ENCODE data around the gene PCDH20.

DNA sequence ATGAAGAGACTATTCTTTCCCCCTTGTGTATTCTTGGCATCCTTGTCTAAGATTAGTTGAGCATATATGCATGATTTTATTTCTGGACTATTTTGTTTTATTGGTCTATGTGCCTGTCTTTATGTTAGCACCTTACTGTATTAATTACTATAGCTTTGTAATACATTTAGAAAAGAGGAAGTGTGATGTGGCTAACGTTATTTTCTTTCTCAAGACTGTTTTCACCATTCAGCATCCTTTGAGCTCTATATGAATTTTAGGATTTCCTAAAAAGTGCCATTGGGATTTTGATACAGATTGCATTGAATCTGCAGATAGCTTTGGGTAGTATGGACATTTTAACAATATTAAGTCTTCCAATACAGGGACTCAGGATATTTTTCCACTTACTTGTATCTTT, 37.5 kb upstream of the PCDH20 start:
- TF ChIP-seq, protein P1, sequence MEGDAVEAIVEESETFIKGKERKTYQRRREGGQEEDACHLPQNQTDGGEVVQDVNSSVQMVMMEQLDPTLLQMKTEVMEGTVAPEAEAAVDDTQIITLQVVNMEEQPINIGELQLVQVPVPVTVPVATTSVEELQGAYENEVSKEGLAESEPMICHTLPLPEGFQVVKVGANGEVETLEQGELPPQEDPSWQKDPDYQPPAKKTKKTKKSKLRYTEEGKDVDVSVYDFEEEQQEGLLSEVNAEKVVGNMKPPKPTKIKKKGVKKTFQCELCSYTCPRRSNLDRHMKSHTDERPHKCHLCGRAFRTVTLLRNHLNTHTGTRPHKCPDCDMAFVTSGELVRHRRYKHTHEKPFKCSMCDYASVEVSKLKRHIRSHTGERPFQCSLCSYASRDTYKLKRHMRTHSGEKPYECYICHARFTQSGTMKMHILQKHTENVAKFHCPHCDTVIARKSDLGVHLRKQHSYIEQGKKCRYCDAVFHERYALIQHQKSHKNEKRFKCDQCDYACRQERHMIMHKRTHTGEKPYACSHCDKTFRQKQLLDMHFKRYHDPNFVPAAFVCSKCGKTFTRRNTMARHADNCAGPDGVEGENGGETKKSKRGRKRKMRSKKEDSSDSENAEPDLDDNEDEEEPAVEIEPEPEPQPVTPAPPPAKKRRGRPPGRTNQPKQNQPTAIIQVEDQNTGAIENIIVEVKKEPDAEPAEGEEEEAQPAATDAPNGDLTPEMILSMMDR (IDR thresholded peaks at IDR 0.05; ENCODE audit: poor library complexity, severe bottlenecking): no peak
- no peak for TF ChIP-seq EZH2 (IDR thresholded peaks at IDR 0.05; ENCODE audit: borderline replicate concordance, insufficient read depth, low read length, poor library complexity, severe bottlenecking)
- TF ChIP-seq POLR2AphosphoS5 (IDR thresholded peaks at IDR 0.05): no peak
- TF ChIP-seq SMC3 (conservative IDR thresholded peaks at IDR 0.05; ENCODE audit: poor library complexity): no peak
- TF ChIP-seq, protein P2, sequence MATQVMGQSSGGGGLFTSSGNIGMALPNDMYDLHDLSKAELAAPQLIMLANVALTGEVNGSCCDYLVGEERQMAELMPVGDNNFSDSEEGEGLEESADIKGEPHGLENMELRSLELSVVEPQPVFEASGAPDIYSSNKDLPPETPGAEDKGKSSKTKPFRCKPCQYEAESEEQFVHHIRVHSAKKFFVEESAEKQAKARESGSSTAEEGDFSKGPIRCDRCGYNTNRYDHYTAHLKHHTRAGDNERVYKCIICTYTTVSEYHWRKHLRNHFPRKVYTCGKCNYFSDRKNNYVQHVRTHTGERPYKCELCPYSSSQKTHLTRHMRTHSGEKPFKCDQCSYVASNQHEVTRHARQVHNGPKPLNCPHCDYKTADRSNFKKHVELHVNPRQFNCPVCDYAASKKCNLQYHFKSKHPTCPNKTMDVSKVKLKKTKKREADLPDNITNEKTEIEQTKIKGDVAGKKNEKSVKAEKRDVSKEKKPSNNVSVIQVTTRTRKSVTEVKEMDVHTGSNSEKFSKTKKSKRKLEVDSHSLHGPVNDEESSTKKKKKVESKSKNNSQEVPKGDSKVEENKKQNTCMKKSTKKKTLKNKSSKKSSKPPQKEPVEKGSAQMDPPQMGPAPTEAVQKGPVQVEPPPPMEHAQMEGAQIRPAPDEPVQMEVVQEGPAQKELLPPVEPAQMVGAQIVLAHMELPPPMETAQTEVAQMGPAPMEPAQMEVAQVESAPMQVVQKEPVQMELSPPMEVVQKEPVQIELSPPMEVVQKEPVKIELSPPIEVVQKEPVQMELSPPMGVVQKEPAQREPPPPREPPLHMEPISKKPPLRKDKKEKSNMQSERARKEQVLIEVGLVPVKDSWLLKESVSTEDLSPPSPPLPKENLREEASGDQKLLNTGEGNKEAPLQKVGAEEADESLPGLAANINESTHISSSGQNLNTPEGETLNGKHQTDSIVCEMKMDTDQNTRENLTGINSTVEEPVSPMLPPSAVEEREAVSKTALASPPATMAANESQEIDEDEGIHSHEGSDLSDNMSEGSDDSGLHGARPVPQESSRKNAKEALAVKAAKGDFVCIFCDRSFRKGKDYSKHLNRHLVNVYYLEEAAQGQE (IDR thresholded peaks at IDR 0.05; ENCODE audit: borderline replicate concordance): no peak
